Endothelial cell of umbilical vein (primary cell): ENCODE measurements around the gene PTGDS. TPM values are rescaled to one million over a fixed set of nuclear protein-coding genes. Genes with fewer than 3 reads are reported as not detected.

Source experiments
- BruUV-seq: library from RNA; stranded (reverse); fragments of 400-500 nt; replicated peaks from 2 replicates; lab custom pipeline; 2021; lab: Mats Ljungman, UMichigan
- CTCF ChIA-PET: fragments of 300-600, 350-600 bp; sonication (Branson Sonifier 250); formaldehyde crosslinking; loops from one replicate; lab custom pipeline; 2021; ENCODE audit warnings: antibody characterized with exemption, inconsistent platforms; lab: Charles Lee
- POLR2A ChIA-PET: fragments of 300-600, 350-600 bp; sonication (Branson Sonifier 250); formaldehyde crosslinking; loops from one replicate; lab custom pipeline; 2021; ENCODE audit warnings: antibody characterized with exemption, inconsistent platforms; lab: Charles Lee
- DNase-seq: peaks from one replicate; pipeline ENCODE4 v3.0.0-alpha.2; 2011; ENCODE audit warnings: low read depth, low spot score
- FAIRE-seq: peaks from 2 replicates; lab custom pipeline; 2011; peaks lifted over from hg19 to GRCh38; lab: Jason Lieb, UNC
- H2AFZ ChIP-seq: 2 replicates; pipeline ENCODE4 v1.6.0; 2012; ENCODE audit warnings: low read depth, low read length, control low read depth, inconsistent platforms
- H3K27ac ChIP-seq: 2 replicates; pipeline ENCODE4 v1.5.1; 2011; ENCODE audit warnings: low read depth, mild to moderate bottlenecking, control low read depth, low read length, moderate library complexity; ENCODE audit not compliant: insufficient read depth
- H3K27me3 ChIP-seq, 2 experiments: 2 replicates each; pipeline versions ENCODE4 v1.6.0 to v1.6.1; 2011; ENCODE audit warnings: low read length in 2 of 2, mixed read lengths in 1 of 2; ENCODE audit not compliant: control insufficient read depth in 2 of 2, insufficient read depth in 2 of 2
- H3K36me3 ChIP-seq, 2 experiments: 2 replicates in 1 of 2; 3 replicates in 1 of 2; pipeline ENCODE4 v1.5.1; 2011; ENCODE audit warnings: low read length in 2 of 2, mild to moderate bottlenecking in 1 of 2, moderate library complexity in 1 of 2; ENCODE audit not compliant: control insufficient read depth in 2 of 2, insufficient read depth in 2 of 2; ENCODE audit errors: extremely low read depth in 1 of 2
- H3K4me1 ChIP-seq: 3 replicates; pipeline ENCODE4 v1.5.1; 2011; ENCODE audit warnings: mild to moderate bottlenecking, low read length; ENCODE audit not compliant: control insufficient read depth, insufficient read depth; ENCODE audit errors: extremely low read depth
- H3K4me2 ChIP-seq: 2 replicates; pipeline ENCODE4 v1.6.1; 2011; ENCODE audit warnings: low read length, control low read depth, mixed read lengths; ENCODE audit not compliant: insufficient read depth
- H3K4me3 ChIP-seq, 3 experiments: fragments of 200-600 bp in 1 of 3; sonication (generic), shearing (Covaris generic) in 1 of 3; replicated peaks in 1 of 3; 2 replicates each; pipeline ENCODE4 v1.5.1; 2011 to 2016; ENCODE audit warnings: control low read depth in 3 of 3, low read length in 3 of 3, mild to moderate bottlenecking in 2 of 3, inconsistent platforms in 1 of 3, low read depth in 1 of 3, moderate library complexity in 1 of 3; ENCODE audit not compliant: insufficient read depth in 1 of 3
- H3K79me2 ChIP-seq: 2 replicates; pipeline ENCODE4 v1.6.0; 2012; ENCODE audit warnings: low read length, inconsistent platforms; ENCODE audit not compliant: control insufficient read depth, insufficient read depth
- H3K9ac ChIP-seq: replicated peaks from 2 replicates; pipeline ENCODE3; 2011; ENCODE audit warnings: low read length, control low read depth; ENCODE audit not compliant: insufficient read depth; ENCODE audit errors: extremely low read depth
- H3K9me1 ChIP-seq: replicated peaks from 3 replicates; pipeline ENCODE4 v1.6.0; 2011; ENCODE audit warnings: mild to moderate bottlenecking, low read length; ENCODE audit not compliant: control insufficient read depth, insufficient read depth; ENCODE audit errors: extremely low read depth
- H3K9me3 ChIP-seq: replicated peaks from 2 replicates; pipeline ENCODE4 v1.5.1; 2012; ENCODE audit warnings: low read length, inconsistent platforms; ENCODE audit not compliant: control insufficient read depth, insufficient read depth
- H4K20me1 ChIP-seq: replicated peaks from 2 replicates; pipeline ENCODE3; 2011; ENCODE audit warnings: mild to moderate bottlenecking, low read length; ENCODE audit not compliant: control insufficient read depth, insufficient read depth; ENCODE audit errors: extremely low read depth
- CTCF ChIP-seq, 2 donors: IDR thresholded peaks; 1 replicate in 1 of 2; 2 replicates in 1 of 2; pipeline ENCODE4 v1.5.1; 2011; ENCODE audit warnings: low read length in 2 of 2, mild to moderate bottlenecking in 2 of 2, moderate library complexity in 2 of 2, control low read depth in 1 of 2, inconsistent platforms in 1 of 2, low read depth in 1 of 2; ENCODE audit not compliant: insufficient read depth in 1 of 2; ENCODE audit errors: extremely low read depth in 1 of 2
- EZH2 ChIP-seq: IDR thresholded peaks from 2 replicates; pipeline ENCODE4 v1.6.1; 2012; ENCODE audit warnings: borderline replicate concordance, low read depth, mild to moderate bottlenecking, moderate library complexity, low read length, inconsistent platforms; ENCODE audit not compliant: severe bottlenecking
- FOS ChIP-seq: IDR thresholded peaks from 2 replicates; pipeline ENCODE4 v1.6.1; 2011; ENCODE audit warnings: mild to moderate bottlenecking, low read length, moderate library complexity, borderline replicate concordance; ENCODE audit not compliant: insufficient read depth
- GATA2 ChIP-seq: IDR thresholded peaks from 2 replicates; pipeline ENCODE4 v1.7.0; 2011; ENCODE audit warnings: low read depth, mild to moderate bottlenecking, moderate library complexity, mixed read lengths, low read length; ENCODE audit not compliant: insufficient read length, insufficient read depth
- JUN ChIP-seq: IDR thresholded peaks from 2 replicates; pipeline ENCODE4 v1.6.1; 2011; ENCODE audit warnings: borderline replicate concordance, low read depth; ENCODE audit not compliant: insufficient read length, insufficient read depth
- MYC ChIP-seq: IDR thresholded peaks from one replicate; pipeline ENCODE4 v1.6.1; 2011; ENCODE audit warnings: mild to moderate bottlenecking, low read depth, low read length
- POLR2A ChIP-seq: IDR thresholded peaks from 2 replicates; pipeline ENCODE4 v1.6.1; 2012; ENCODE audit warnings: low read depth, mild to moderate bottlenecking, control low read depth, low read length
- POLR2AphosphoS5 ChIP-seq: IDR thresholded peaks from 2 replicates; pipeline ENCODE4 v1.6.1; 2012; ENCODE audit warnings: low read depth, mild to moderate bottlenecking, control low read depth, low read length, moderate library complexity; ENCODE audit not compliant: insufficient read depth
- dilution Hi-C: fragments of 300-500 bp; cut with MboI; formaldehyde crosslinking; loops from one replicate; pipeline ENCODE4 v1.15.0; 2019; ENCODE audit warnings: low sequenced_read_pairs; ENCODE audit not compliant: extremely low pct_ligation_motif_present
- intact Hi-C: fragments of 100-400 bp; cut with micrococcal nuclease; formaldehyde crosslinking; loops from one replicate; pipeline ENCODE4 v1.10.0; 2022
- polyA plus RNA-seq, 4 experiments: library from polyadenylated mRNA; depleted of rRNA in 3 of 4; stranded (reverse) in 3 of 4; unstranded in 1 of 4; fragments of >200 nt; gene quantifications; 2 replicates each; pipeline versions ENCODE4 v1.2.1 to v1.2.3, GENCODE V29; 2011 to 2012; ENCODE audit warnings: missing spikeins in 1 of 4
- total RNA-seq: library from RNA; stranded (reverse); gene quantifications from 2 replicates; pipeline ENCODE4 v1.2.3, GENCODE V29; 2021
- TF ChIP-seq, protein P1 (sequence below): IDR thresholded peaks from 2 replicates; pipeline ENCODE4 v1.6.1; 2011; ENCODE audit not compliant: insufficient read depth, insufficient read length

PTGDS gene
- total and polyA plus RNA-seq, 2 donors (not counting 3 experiments of a cell fraction or from before 2014, with no cell fraction given) = not detected

DNA sequence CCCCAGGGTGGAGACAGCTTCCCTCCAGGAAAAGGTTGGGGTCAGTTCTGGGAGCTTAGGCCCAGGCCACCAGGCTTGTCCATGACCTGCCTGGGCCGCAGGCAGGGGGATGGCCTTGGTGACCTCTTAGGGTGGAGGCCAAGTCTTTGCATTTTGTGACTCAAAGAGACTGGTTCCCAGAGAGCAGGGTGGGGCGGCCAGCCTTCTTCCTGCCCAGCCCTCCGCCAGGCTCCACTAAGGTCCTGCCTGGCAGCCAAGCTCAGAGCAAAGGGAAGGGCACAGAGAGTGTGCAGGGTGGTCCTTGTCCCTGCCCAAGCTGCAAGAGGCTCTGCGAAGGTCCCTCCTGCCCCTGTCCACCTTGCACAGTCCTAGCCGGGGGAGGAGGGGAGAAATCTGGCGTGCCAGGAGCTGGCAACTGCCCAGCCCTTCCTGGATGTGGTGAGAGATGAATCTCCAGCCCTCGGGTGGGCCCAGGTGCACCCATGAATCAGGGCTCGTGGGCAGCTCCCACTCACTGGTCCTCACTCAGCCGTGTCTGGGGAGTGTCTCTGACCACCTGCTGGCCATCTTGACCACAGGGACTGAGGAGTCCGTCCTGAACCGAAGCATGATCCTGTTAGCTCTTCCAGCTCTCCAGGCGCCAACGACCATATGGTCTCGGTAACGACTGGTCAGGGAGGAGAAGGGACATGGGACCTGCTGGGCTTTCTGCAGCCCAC, 2.3 kb upstream of the PTGDS start:
- H2AFZ ChIP-seq = no peak overlapping the region
- H3K4me3 ChIP-seq = no peak overlapping the region
- H3K4me2 ChIP-seq = no peak overlapping the region
- H3K27ac ChIP-seq = no peak overlapping the region
- H3K9ac ChIP-seq = no peak overlapping the region
- no peak for DNase-seq
- H3K9me1 ChIP-seq = no peaks in the 10 kb centered on the region
- H3K79me2 ChIP-seq = no peaks in the 10 kb centered on the region
- no peak for FAIRE-seq
- no peaks in the 10 kb centered on the region for H3K36me3 ChIP-seq
- no peaks in the 10 kb centered on the region for H3K9me3 ChIP-seq
- dilution Hi-C loops (no loop called here), intact Hi-C loops (no loop called here)
- H3K4me1 ChIP-seq = no peaks in the 10 kb centered on the region
- no peaks in the 10 kb centered on the region for H4K20me1 ChIP-seq
- no peaks in the 10 kb centered on the region for H3K27me3 ChIP-seq
- POLR2A ChIA-PET = no interaction called here
- CTCF ChIA-PET = interaction anchor here (0.6 to 1.8 kb wide), 8 partner anchors 10 to 92 kb away, joined by 3 to 9 read pairs (median 6); partner anchors contain the start of gene PAXX
- TF ChIP-seq, protein P1, sequence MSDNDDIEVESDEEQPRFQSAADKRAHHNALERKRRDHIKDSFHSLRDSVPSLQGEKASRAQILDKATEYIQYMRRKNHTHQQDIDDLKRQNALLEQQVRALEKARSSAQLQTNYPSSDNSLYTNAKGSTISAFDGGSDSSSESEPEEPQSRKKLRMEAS = no peak
- TF ChIP-seq CTCF (IDR thresholded peaks at IDR 0.05; ENCODE audit: extremely low read depth in 1 of 2, insufficient read depth in 1 of 2, low read depth in 1 of 2, low read length in 2 of 2) (no peak), MYC (no peak), GATA2 (no peak), EZH2 (no peak), FOS (no peak), POLR2A (no peak), POLR2AphosphoS5 (no peak), JUN (no peak)
- BruUV-seq = no TSS peak
